ENCODE data around the gene ATP5F1D. TPM values are rescaled to one million over a fixed set of nuclear protein-coding genes. Genes with fewer than 3 reads are reported as not detected.

The ATP5F1D gene
- total RNA-seq, 2 donors from 2014 or later = 144 to 159 TPM

- WGBS, 2 experiments (ENCODE audit: insufficient coverage in 1 of 2, insufficient read length in 1 of 2) = 94 to 96% methylated on average over 21 to 45 of the region's 45 CpGs
These were observed 7.2 kb upstream of the ATP5F1D start for GRCh38 chr19:1234051-1234954.

GRCh38 chr19:1234955-1235380 is 6.6 kb upstream of the ATP5F1D start:
- no peaks in the 10 kb centered on the region for H3K27me3 Mint-ChIP-seq (ENCODE audit: insufficient read depth)
- Histone ChIP-seq H3K27me3 (ENCODE audit: control insufficient read depth, insufficient read depth, low read length, poor library complexity, severe bottlenecking) (no peaks in the 10 kb centered on the region), H3K4me3 (ENCODE audit: low read length) (no peak overlapping the region), H3K9me3 (ENCODE audit: control insufficient read depth, low read length) (no peaks in the 10 kb centered on the region), H3K36me3 (ENCODE audit: control insufficient read depth, insufficient read depth, low read length) (peaks cover 10% of the 10 kb centered on the region), H3K4me1 (ENCODE audit: control insufficient read depth, insufficient read depth, low read length) (no peaks in the 10 kb centered on the region), H3K9ac (ENCODE audit: extremely low read depth, low read length, poor library complexity, severe bottlenecking) (no peak overlapping the region), H3K27ac (ENCODE audit: low read depth, low read length) (no peak overlapping the region)
- no peak overlapping the region for H3K27ac Mint-ChIP-seq
- 95 to 96% methylated on average over 37 to 43 of the region's 43 CpGs for WGBS, 2 experiments (ENCODE audit: insufficient coverage in 1 of 2, insufficient read length in 1 of 2)
- H3K9me3 Mint-ChIP-seq = no peaks in the 10 kb centered on the region
- TF ChIP-seq CTCF (conservative IDR thresholded peaks at IDR 0.05) = no peak
- DNase-seq = no peak
- H3K4me3 Mint-ChIP-seq = no peak overlapping the region
- peaks cover 14% of the 10 kb centered on the region for H3K36me3 Mint-ChIP-seq (ENCODE audit: low read depth)
- H3K4me1 Mint-ChIP-seq = peaks cover 6% of the 10 kb centered on the region

More at GRCh38 chr19:1234051-1234954, 7.2 kb upstream of the ATP5F1D start:
- Histone ChIP-seq H3K9ac (ENCODE audit: extremely low read depth, low read length, poor library complexity, severe bottlenecking) (no peak overlapping the region), H3K4me1 (ENCODE audit: control insufficient read depth, insufficient read depth, low read length) (no peaks in the 10 kb centered on the region), H3K4me3 (ENCODE audit: low read length) (no peak overlapping the region), H3K9me3 (ENCODE audit: control insufficient read depth, low read length) (no peaks in the 10 kb centered on the region), H3K27ac (ENCODE audit: low read depth, low read length) (no peak overlapping the region), H3K27me3 (ENCODE audit: control insufficient read depth, insufficient read depth, low read length, poor library complexity, severe bottlenecking) (no peaks in the 10 kb centered on the region), H3K36me3 (ENCODE audit: control insufficient read depth, insufficient read depth, low read length) (peaks cover 10% of the 10 kb centered on the region)
- DNase-seq = no peak
- Mint-ChIP-seq H3K9me3 (no peaks in the 10 kb centered on the region), H3K4me1 (peaks cover 4% of the 10 kb centered on the region), H3K27ac (no peak overlapping the region), H3K36me3 (ENCODE audit: low read depth) (peaks cover 14% of the 10 kb centered on the region), H3K27me3 (ENCODE audit: insufficient read depth) (no peaks in the 10 kb centered on the region), H3K4me3 (no peak overlapping the region)
- TF ChIP-seq CTCF (conservative IDR thresholded peaks at IDR 0.05) = no peak

- 90 to 96% methylated on average over 11 to 36 of the region's 39 CpGs for WGBS, 2 experiments (ENCODE audit: insufficient coverage in 1 of 2, insufficient read length in 1 of 2)
- peak overlapping the region; percentile 60 for H3K4me3 Mint-ChIP-seq
- no peaks in the 10 kb centered on the region for H3K9me3 Mint-ChIP-seq
- Histone ChIP-seq H3K27me3 (ENCODE audit: control insufficient read depth, insufficient read depth, low read length, poor library complexity, severe bottlenecking) (no peaks in the 10 kb centered on the region), H3K9ac (ENCODE audit: extremely low read depth, low read length, poor library complexity, severe bottlenecking) (no peak overlapping the region), H3K36me3 (ENCODE audit: control insufficient read depth, insufficient read depth, low read length) (peaks cover 10% of the 10 kb centered on the region), H3K9me3 (ENCODE audit: control insufficient read depth, low read length) (no peaks in the 10 kb centered on the region), H3K27ac (ENCODE audit: low read depth, low read length) (peak overlapping the region; percentile 85), H3K4me1 (ENCODE audit: control insufficient read depth, insufficient read depth, low read length) (no peaks in the 10 kb centered on the region), H3K4me3 (ENCODE audit: low read length) (peak overlapping the region; percentile 67)
- no peak overlapping the region for H3K27ac Mint-ChIP-seq
- H3K36me3 Mint-ChIP-seq (ENCODE audit: low read depth) = peaks cover 14% of the 10 kb centered on the region
- H3K27me3 Mint-ChIP-seq (ENCODE audit: insufficient read depth) = no peaks in the 10 kb centered on the region
- DNase-seq = no peak
- peaks cover 6% of the 10 kb centered on the region for H3K4me1 Mint-ChIP-seq
- TF ChIP-seq CTCF (conservative IDR thresholded peaks at IDR 0.05) = no peak
These were observed 5.7 kb upstream of the ATP5F1D start for GRCh38 chr19:1235625-1236538.

Data from endodermal cell (in vitro differentiated cells).